Muscle of leg (tissue), 11 donors: Measurements from ENCODE around the gene METTL4. TPM values are rescaled to one million over a fixed set of nuclear protein-coding genes. Genes with fewer than 3 reads are reported as not detected.

Experiments used
- DNase-seq: peaks from one replicate; pipeline ENCODE4 v3.0.0; 2013
- H3K27ac ChIP-seq: one replicate; pipeline ENCODE4 v1.5.1; 2013; ENCODE audit warnings: mild to moderate bottlenecking, low read length, control low read depth
- H3K27me3 ChIP-seq: one replicate; pipeline ENCODE4 v1.6.1; 2013; ENCODE audit warnings: low read length; ENCODE audit not compliant: control insufficient read depth, insufficient read depth
- H3K36me3 ChIP-seq: one replicate; pipeline ENCODE4 v1.6.1; 2013; ENCODE audit warnings: low read length; ENCODE audit not compliant: control insufficient read depth, insufficient read depth
- H3K4me1 ChIP-seq: one replicate; pipeline ENCODE4 v1.6.1; 2013; ENCODE audit warnings: low read length; ENCODE audit not compliant: control insufficient read depth, insufficient read depth
- H3K4me3 ChIP-seq: one replicate; pipeline ENCODE4 v1.5.1; 2013; ENCODE audit warnings: low read length, control low read depth
- H3K9me3 ChIP-seq: replicated peaks from 2 replicates; pipeline ENCODE4 v1.6.1; 2013; ENCODE audit warnings: low read depth, low read length; ENCODE audit not compliant: control insufficient read depth
- WGBS: methylation state at CpG from one replicate; pipeline ENCODE4 v1.1.5; 2013; ENCODE audit warnings: missing lambda C conversion rate; ENCODE audit not compliant: insufficient coverage; 5-methylcytosine and 5-hydroxymethylcytosine counted together
- polyA plus RNA-seq, 8 donors: library from polyadenylated mRNA; unstranded; fragments of 120-200 nt; gene quantifications; one replicate each; pipeline versions ENCODE4 v1.2.1 to v1.2.3, GENCODE V29; 2013; ENCODE audit warnings: inconsistent platforms in 1 of 8, low replicate concordance in 1 of 8; ENCODE audit not compliant: insufficient read length in 8 of 8, insufficient read depth in 1 of 8
- total RNA-seq: library from RNA; stranded (reverse); fragments of 120-200 nt; gene quantifications from one replicate; pipeline ENCODE4 v1.2.4, GENCODE V29; 2013

Gene METTL4
- total and polyA plus RNA-seq, 9 donors: 7.4 to 14.2 (median 10.6) TPM

- Histone ChIP-seq H3K4me3 (no peak overlapping the region), H3K27ac (no peak overlapping the region), H3K9me3 (no peaks in the 10 kb centered on the region), H3K27me3 (no peaks in the 10 kb centered on the region), H3K4me1 (peaks cover 11% of the 10 kb centered on the region), H3K36me3 (peaks cover 2% of the 10 kb centered on the region)
- DNase-seq: no peak
- WGBS: 98% methylated on average over 5 of the region's 6 CpGs
Observed at GRCh38 chr18:2568129-2568528, 3.2 kb downstream of the METTL4 start.

GRCh38 chr18:2564373-2564772 lies 6.9 kb downstream of the METTL4 start:
- Histone ChIP-seq H3K4me1 (no peaks in the 10 kb centered on the region), H3K4me3 (no peak overlapping the region), H3K27ac (no peak overlapping the region), H3K9me3 (no peaks in the 10 kb centered on the region), H3K27me3 (no peaks in the 10 kb centered on the region), H3K36me3 (peaks cover 2% of the 10 kb centered on the region)
- WGBS: no CpG with 5 or more reads among the region's 1 CpG
- DNase-seq: no peak

- Histone ChIP-seq H3K27ac (no peak overlapping the region), H3K27me3 (no peaks in the 10 kb centered on the region), H3K4me3 (no peak overlapping the region), H3K36me3 (no peaks in the 10 kb centered on the region), H3K9me3 (no peaks in the 10 kb centered on the region), H3K4me1 (no peaks in the 10 kb centered on the region)
- WGBS: no CpG with 5 or more reads among the region's 1 CpG
- DNase-seq: no peak
Observed at GRCh38 chr18:2559249-2559648, 12.1 kb downstream of the METTL4 start.

GRCh38 chr18:2557536-2557935 lies 13.8 kb downstream of the METTL4 start:
- Histone ChIP-seq H3K27ac (no peak overlapping the region), H3K4me1 (no peaks in the 10 kb centered on the region), H3K36me3 (no peaks in the 10 kb centered on the region), H3K9me3 (no peaks in the 10 kb centered on the region), H3K4me3 (no peak overlapping the region), H3K27me3 (no peaks in the 10 kb centered on the region)
- no peak for DNase-seq
- WGBS: no CpG with 5 or more reads among the region's 1 CpG

- no peaks in the 10 kb centered on the region for H3K4me1 ChIP-seq
- H3K36me3 ChIP-seq: peaks cover 4% of the 10 kb centered on the region
- DNase-seq: no peak
- H3K27ac ChIP-seq: no peak overlapping the region
- no peaks in the 10 kb centered on the region for H3K27me3 ChIP-seq
- H3K4me3 ChIP-seq: no peak overlapping the region
- H3K9me3 ChIP-seq: no peaks in the 10 kb centered on the region
- WGBS: 94% methylated on average over 2 of the region's 4 CpGs
Observed at GRCh38 chr18:2555895-2556294, 15.4 kb downstream of the METTL4 start.

GRCh38 chr18:2554696-2555095 lies 16.6 kb downstream of the METTL4 start:
- no peaks in the 10 kb centered on the region for H3K4me1 ChIP-seq
- no peaks in the 10 kb centered on the region for H3K27me3 ChIP-seq
- no CpG with 5 or more reads among the region's 4 CpGs for WGBS
- DNase-seq: no peak
- H3K27ac ChIP-seq: no peak overlapping the region
- peaks cover 4% of the 10 kb centered on the region for H3K36me3 ChIP-seq
- no peak overlapping the region for H3K4me3 ChIP-seq
- H3K9me3 ChIP-seq: no peaks in the 10 kb centered on the region

GRCh38 chr18:2551425-2551824 lies 19.9 kb downstream of the METTL4 start:
- Histone ChIP-seq H3K36me3 (peaks cover 6% of the 10 kb centered on the region), H3K27ac (no peak overlapping the region), H3K27me3 (no peaks in the 10 kb centered on the region), H3K9me3 (no peaks in the 10 kb centered on the region), H3K4me3 (no peak overlapping the region), H3K4me1 (no peaks in the 10 kb centered on the region)
- 94% methylated on average over 2 of the region's 3 CpGs for WGBS
- no peak for DNase-seq

GRCh38 chr18:2549462-2549861 lies 21.8 kb downstream of the METTL4 start:
- no CpG with 5 or more reads among the region's 2 CpGs for WGBS
- Histone ChIP-seq H3K4me1 (no peaks in the 10 kb centered on the region), H3K27me3 (no peaks in the 10 kb centered on the region), H3K36me3 (peaks cover 6% of the 10 kb centered on the region), H3K4me3 (no peak overlapping the region), H3K9me3 (no peaks in the 10 kb centered on the region), H3K27ac (no peak overlapping the region)
- no peak for DNase-seq

GRCh38 chr18:2547477-2548087 lies 23.7 kb downstream of the METTL4 start:
- peak; percentile 78 for DNase-seq
- 81% methylated on average over 2 of the region's 4 CpGs for WGBS
- Histone ChIP-seq H3K4me3 (no peak overlapping the region), H3K27ac (no peak overlapping the region), H3K9me3 (no peaks in the 10 kb centered on the region), H3K27me3 (no peaks in the 10 kb centered on the region), H3K4me1 (no peaks in the 10 kb centered on the region), H3K36me3 (peaks cover 6% of the 10 kb centered on the region)

GRCh38 chr18:2545155-2545554 lies 26.1 kb downstream of the METTL4 start:
- Histone ChIP-seq H3K27me3 (no peaks in the 10 kb centered on the region), H3K4me1 (no peaks in the 10 kb centered on the region), H3K9me3 (no peaks in the 10 kb centered on the region), H3K36me3 (peaks cover 3% of the 10 kb centered on the region), H3K27ac (no peak overlapping the region), H3K4me3 (no peak overlapping the region)
- no peak for DNase-seq
- no CpG with 5 or more reads among the region's 2 CpGs for WGBS
